Neural cell (in vitro differentiated cells): Measurements from ENCODE around the gene UCKL1. TPM values are rescaled to one million over a fixed set of nuclear protein-coding genes. Genes with fewer than 3 reads are reported as not detected.

Source experiments
- H2AFZ ChIP-seq: fragments of 200-600, 300-800 bp; sonication (generic), shearing (Covaris generic); 2 replicates; pipeline ENCODE4 v1.6.0; 2014; ENCODE audit warnings: low read depth, mild to moderate bottlenecking, antibody characterized with exemption, low read length, moderate library complexity
- H3F3A ChIP-seq: fragments of 200-600 bp; shearing (Covaris generic); 2 replicates; pipeline ENCODE4 v1.6.1; 2016; ENCODE audit warnings: mild to moderate bottlenecking, moderate library complexity, mixed read lengths, antibody characterized with exemption, low read length; ENCODE audit not compliant: insufficient read depth, poor library complexity, severe bottlenecking
- H3K27ac ChIP-seq: fragments of 200-600, 300-800 bp; sonication (generic), shearing (Covaris generic); 2 replicates; pipeline ENCODE4 v1.5.1; 2014; ENCODE audit warnings: mild to moderate bottlenecking, low read length, moderate library complexity
- H3K27me3 ChIP-seq: fragments of 300-800, 200-600 bp; sonication (generic), shearing (Covaris generic); 2 replicates; pipeline ENCODE4 v1.6.0; 2014; ENCODE audit warnings: mild to moderate bottlenecking, low read depth, low read length, moderate library complexity; ENCODE audit not compliant: insufficient read depth
- H3K36me3 ChIP-seq: fragments of 300-800, 200-600 bp; sonication (generic), shearing (Covaris generic); 2 replicates; pipeline ENCODE4 v1.5.1; 2014; ENCODE audit warnings: mild to moderate bottlenecking, antibody characterized with exemption, low read length, moderate library complexity; ENCODE audit not compliant: insufficient read depth
- H3K4me2 ChIP-seq: fragments of 300-800, 200-600 bp; sonication (generic), shearing (Covaris generic); 2 replicates; pipeline ENCODE4 v1.6.0; 2014; ENCODE audit warnings: mild to moderate bottlenecking, low read length
- H3K4me3 ChIP-seq: fragments of 300-800, 200-600 bp; sonication (generic), shearing (Covaris generic); 2 replicates; pipeline ENCODE4 v1.5.1; 2014; ENCODE audit warnings: mild to moderate bottlenecking, low read length, moderate library complexity
- H3K79me2 ChIP-seq: fragments of 200-600 bp; shearing (Covaris generic); replicated peaks from 2 replicates; pipeline ENCODE4 v1.6.0; 2014; ENCODE audit warnings: mild to moderate bottlenecking, low read length, moderate library complexity; ENCODE audit not compliant: insufficient read depth
- H3K9ac ChIP-seq: fragments of 300-800, 200-600 bp; sonication (generic), shearing (Covaris generic); 2 replicates; pipeline ENCODE4 v1.6.1; 2016; ENCODE audit warnings: mild to moderate bottlenecking, low read length, mixed read lengths
- H3K9me2 ChIP-seq: fragments of 200-600 bp; shearing (Covaris generic); 2 replicates; pipeline ENCODE4 v1.6.1; 2016; ENCODE audit warnings: mild to moderate bottlenecking, low read length, mixed read lengths; ENCODE audit not compliant: insufficient read depth
- H3K9me3 ChIP-seq: fragments of 200-600, 300-800 bp; sonication (generic), shearing (Covaris generic); 2 replicates; pipeline ENCODE4 v1.6.1; 2016; ENCODE audit warnings: mild to moderate bottlenecking, mixed run types, low read length, moderate library complexity, mixed read lengths
- H4K20me1 ChIP-seq: fragments of 200-600 bp; shearing (Covaris generic); 2 replicates; pipeline ENCODE4 v1.6.1; 2016; ENCODE audit warnings: mild to moderate bottlenecking, mixed run types; ENCODE audit not compliant: insufficient read depth
- EP300 ChIP-seq: fragments of 450-650 bp; conservative IDR thresholded peaks from 2 replicates; pipeline ENCODE4 v1.6.1; 2014; ENCODE audit warnings: antibody characterized with exemption, mild to moderate bottlenecking, moderate library complexity; ENCODE audit not compliant: poor library complexity, severe bottlenecking
- EZH2 ChIP-seq: fragments of 200-600, 300-800 bp; shearing (Covaris generic), sonication (generic); IDR thresholded peaks from 2 replicates; pipeline ENCODE4 v1.6.1; 2014; ENCODE audit warnings: antibody characterized with exemption, low read length, borderline replicate concordance, mild to moderate bottlenecking; ENCODE audit not compliant: insufficient read depth, poor library complexity, severe bottlenecking
- MXI1 ChIP-seq: fragments of 450-650 bp; conservative IDR thresholded peaks from 2 replicates; pipeline ENCODE4 v1.6.1; 2014; ENCODE audit warnings: antibody characterized with exemption, mild to moderate bottlenecking; ENCODE audit not compliant: poor library complexity, severe bottlenecking
- POLR2AphosphoS5 ChIP-seq: IDR thresholded peaks from 2 replicates; pipeline ENCODE4 v1.6.1; 2012
- RAD21 ChIP-seq: fragments of 450-650 bp; conservative IDR thresholded peaks from 2 replicates; pipeline ENCODE4 v1.6.1; 2014; ENCODE audit warnings: antibody characterized with exemption, mild to moderate bottlenecking, moderate library complexity
- SMC3 ChIP-seq: fragments of 450-650 bp; conservative IDR thresholded peaks from 2 replicates; pipeline ENCODE4 v1.6.1; 2014; ENCODE audit warnings: antibody characterized with exemption, mild to moderate bottlenecking, moderate library complexity; ENCODE audit not compliant: poor library complexity
- TAF1 ChIP-seq: IDR thresholded peaks from 2 replicates; pipeline ENCODE4 v1.6.1; 2012; ENCODE audit warnings: low read depth
- polyA plus RNA-seq: library from polyadenylated mRNA; depleted of rRNA; stranded (reverse); fragments of >200 nt; gene quantifications from 2 replicates; pipeline ENCODE4 v1.2.3, GENCODE V29; 2014
- TF ChIP-seq, protein P1 (sequence below): fragments of 450-650 bp; IDR thresholded peaks from 2 replicates; pipeline ENCODE4 v1.5.1; 2014; ENCODE audit warnings: antibody characterized with exemption, mild to moderate bottlenecking, moderate library complexity; ENCODE audit not compliant: poor library complexity, severe bottlenecking
- TF ChIP-seq, protein P2 (sequence below): IDR thresholded peaks from 2 replicates; pipeline ENCODE4 v1.6.1; 2012; ENCODE audit warnings: borderline replicate concordance

Gene UCKL1
- polyA plus RNA-seq, 1 donor from 2014 or later: 58.9 TPM

DNA sequence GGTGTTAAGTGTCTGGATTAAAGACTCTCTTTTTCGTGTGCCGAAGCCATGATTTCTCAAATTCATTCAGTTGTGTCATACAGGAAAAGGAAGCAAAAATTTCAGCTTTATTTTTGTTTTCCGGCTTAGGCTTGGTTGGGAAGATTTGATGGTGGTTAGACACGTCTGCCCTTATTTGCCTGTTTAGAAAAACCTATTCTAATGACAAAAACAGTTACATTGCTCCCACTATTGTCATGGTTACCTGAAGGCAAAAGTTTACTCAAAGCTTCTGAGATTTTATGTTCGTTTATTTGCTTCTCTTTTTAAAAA is 60.3 kb downstream of the UCKL1 start:
- Histone ChIP-seq H3K9me2 (no peaks in the 10 kb centered on the region), H2AFZ (no peak overlapping the region), H4K20me1 (peaks cover 19% of the 10 kb centered on the region), H3K27me3 (no peaks in the 10 kb centered on the region), H3K79me2 (peaks cover 41% of the 10 kb centered on the region), H3K36me3 (no peaks in the 10 kb centered on the region), H3K4me2 (peak overlapping the region; percentile 93), H3K27ac (peak overlapping the region; percentile 39), H3K9ac (peak overlapping the region; percentile 73), H3K4me3 (peak overlapping the region; percentile 70), H3K9me3 (no peaks in the 10 kb centered on the region), H3F3A (no peaks in the 10 kb centered on the region)
- TF ChIP-seq POLR2AphosphoS5 (no peak), EP300 (no peak), MXI1 (no peak), EZH2 (no peak), TAF1 (no peak)
- TF ChIP-seq, protein P1, sequence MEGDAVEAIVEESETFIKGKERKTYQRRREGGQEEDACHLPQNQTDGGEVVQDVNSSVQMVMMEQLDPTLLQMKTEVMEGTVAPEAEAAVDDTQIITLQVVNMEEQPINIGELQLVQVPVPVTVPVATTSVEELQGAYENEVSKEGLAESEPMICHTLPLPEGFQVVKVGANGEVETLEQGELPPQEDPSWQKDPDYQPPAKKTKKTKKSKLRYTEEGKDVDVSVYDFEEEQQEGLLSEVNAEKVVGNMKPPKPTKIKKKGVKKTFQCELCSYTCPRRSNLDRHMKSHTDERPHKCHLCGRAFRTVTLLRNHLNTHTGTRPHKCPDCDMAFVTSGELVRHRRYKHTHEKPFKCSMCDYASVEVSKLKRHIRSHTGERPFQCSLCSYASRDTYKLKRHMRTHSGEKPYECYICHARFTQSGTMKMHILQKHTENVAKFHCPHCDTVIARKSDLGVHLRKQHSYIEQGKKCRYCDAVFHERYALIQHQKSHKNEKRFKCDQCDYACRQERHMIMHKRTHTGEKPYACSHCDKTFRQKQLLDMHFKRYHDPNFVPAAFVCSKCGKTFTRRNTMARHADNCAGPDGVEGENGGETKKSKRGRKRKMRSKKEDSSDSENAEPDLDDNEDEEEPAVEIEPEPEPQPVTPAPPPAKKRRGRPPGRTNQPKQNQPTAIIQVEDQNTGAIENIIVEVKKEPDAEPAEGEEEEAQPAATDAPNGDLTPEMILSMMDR: no peak

DNA sequence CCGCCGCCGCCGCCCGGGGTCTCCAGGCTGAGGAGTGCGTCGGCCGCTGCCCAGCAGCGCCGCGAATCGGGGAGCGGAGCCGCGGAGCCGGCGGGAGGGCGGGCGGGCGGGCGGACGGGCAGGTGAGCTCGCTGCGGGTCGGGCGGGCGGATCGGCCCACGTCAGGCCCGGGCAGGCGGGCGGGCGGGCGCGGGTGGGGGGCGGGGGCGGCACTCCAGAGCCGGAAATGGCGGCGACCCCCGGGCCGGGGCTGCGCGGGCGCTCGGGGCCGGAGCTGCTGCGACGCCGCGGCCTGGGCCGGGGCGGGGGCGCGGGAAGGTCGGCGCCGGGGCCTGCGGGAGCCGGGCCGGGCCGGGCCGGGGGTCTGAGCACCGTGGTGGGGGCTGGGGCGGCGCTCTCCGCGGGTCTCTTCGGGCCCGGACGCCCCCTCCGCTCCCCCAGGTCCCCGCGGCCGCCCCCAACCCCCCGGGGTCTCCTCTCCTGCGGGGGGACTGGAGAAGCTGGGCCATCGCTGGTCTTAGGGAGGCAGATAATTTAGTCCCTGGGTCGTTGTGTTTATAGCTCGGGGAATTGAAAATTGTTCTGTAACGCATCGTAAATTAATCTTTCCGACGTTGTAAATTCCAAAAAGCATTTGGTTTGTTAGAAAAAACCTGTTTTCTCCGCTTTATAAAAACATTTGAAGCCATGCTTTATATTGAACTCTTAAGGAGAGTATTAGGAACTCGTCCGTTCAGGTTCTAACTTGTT is 60.8 kb downstream of the UCKL1 start:
- H4K20me1 ChIP-seq: peaks cover 19% of the 10 kb centered on the region

DNA sequence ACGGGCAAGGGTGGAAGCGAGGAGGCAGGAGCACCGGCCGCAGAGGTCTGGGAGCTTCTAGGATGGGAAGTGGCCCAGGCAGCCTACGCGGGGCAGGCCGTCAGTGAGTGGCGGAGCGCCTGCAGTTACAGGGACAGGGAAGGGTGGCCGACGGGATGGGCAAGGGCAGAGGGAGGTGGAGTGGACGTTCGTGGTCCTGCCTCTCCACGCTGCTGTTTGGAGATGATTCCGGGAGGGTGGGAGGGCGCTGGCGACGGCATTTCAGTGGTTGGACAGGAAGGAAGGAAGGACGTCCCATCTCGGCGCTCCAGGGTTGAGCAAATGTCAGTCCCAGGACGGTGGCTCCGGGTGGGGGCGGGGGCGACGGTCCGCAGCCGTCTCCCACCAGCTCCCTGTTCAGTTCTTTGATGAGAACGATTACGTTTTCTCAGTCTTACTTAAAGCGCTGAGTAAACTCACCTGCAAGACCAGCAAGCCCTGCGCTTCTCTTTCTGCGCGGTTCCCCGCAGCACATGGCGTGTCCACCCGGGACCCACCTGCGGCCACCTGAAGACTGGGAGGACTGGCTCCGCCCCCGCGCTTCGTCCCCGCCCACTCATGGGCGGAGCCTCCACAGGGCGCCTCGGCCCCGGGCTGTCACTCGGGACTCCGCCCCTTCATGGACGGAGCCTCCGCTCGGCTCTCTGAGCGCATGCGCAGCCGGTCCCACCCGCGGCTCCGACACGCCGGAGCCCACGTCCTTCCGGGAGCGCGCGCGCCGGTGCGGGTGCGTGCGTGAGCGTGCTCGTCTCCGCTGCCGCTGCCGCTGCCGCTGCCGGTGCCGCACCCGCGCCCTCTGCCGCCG is 61.6 kb downstream of the UCKL1 start, which contains the start of gene DNAJC5:
DNAJC5 (plus strand) TSS at position 769 of the 844 bp plus-strand sequence. CDS start 33,220 bp downstream, outside the sequence.
- H3K36me3 ChIP-seq: no peaks in the 10 kb centered on the region

More for the DNA sequence above, 60.8 kb downstream of the UCKL1 start:
- Histone ChIP-seq H3K27ac (peak overlapping the region; percentile 39), H3K4me2 (peak overlapping the region; percentile 93), H3K9me2 (no peaks in the 10 kb centered on the region), H3K27me3 (no peaks in the 10 kb centered on the region), H3F3A (no peaks in the 10 kb centered on the region), H3K4me3 (peak overlapping the region; percentile 70), H2AFZ (no peak overlapping the region), H3K9me3 (no peaks in the 10 kb centered on the region), H3K36me3 (no peaks in the 10 kb centered on the region), H3K79me2 (peaks cover 41% of the 10 kb centered on the region), H3K9ac (peak overlapping the region; percentile 73)
- TF ChIP-seq MXI1 (peak; percentile 11), EZH2 (no peak), RAD21 (no peak), EP300 (no peak), SMC3 (no peak), TAF1 (no peak)

More for the DNA sequence above, 61.6 kb downstream of the UCKL1 start, which contains the start of gene DNAJC5:
- Histone ChIP-seq H3K27me3 (no peaks in the 10 kb centered on the region), H3K9ac (peak within 1 kb of the TSS; percentile 73), H3K9me2 (no peaks in the 10 kb centered on the region), H3K27ac (peak within 1 kb of the TSS; percentile 39), H3K4me2 (peak within 1 kb of the TSS; percentile 93), H3K4me3 (peak within 1 kb of the TSS; percentile 88), H3K9me3 (no peaks in the 10 kb centered on the region), H3F3A (no peaks in the 10 kb centered on the region), H3K79me2 (peaks cover 36% of the 10 kb centered on the region), H4K20me1 (peaks cover 19% of the 10 kb centered on the region), H2AFZ (peak within 1 kb of the TSS; percentile 65)
- TF ChIP-seq TAF1: peak; percentile 51
- peak; percentile 29 for TF ChIP-seq SMC3
- TF ChIP-seq EP300: peak; percentile 73
- TF ChIP-seq MXI1: peak; percentile 93
- TF ChIP-seq, protein P2, sequence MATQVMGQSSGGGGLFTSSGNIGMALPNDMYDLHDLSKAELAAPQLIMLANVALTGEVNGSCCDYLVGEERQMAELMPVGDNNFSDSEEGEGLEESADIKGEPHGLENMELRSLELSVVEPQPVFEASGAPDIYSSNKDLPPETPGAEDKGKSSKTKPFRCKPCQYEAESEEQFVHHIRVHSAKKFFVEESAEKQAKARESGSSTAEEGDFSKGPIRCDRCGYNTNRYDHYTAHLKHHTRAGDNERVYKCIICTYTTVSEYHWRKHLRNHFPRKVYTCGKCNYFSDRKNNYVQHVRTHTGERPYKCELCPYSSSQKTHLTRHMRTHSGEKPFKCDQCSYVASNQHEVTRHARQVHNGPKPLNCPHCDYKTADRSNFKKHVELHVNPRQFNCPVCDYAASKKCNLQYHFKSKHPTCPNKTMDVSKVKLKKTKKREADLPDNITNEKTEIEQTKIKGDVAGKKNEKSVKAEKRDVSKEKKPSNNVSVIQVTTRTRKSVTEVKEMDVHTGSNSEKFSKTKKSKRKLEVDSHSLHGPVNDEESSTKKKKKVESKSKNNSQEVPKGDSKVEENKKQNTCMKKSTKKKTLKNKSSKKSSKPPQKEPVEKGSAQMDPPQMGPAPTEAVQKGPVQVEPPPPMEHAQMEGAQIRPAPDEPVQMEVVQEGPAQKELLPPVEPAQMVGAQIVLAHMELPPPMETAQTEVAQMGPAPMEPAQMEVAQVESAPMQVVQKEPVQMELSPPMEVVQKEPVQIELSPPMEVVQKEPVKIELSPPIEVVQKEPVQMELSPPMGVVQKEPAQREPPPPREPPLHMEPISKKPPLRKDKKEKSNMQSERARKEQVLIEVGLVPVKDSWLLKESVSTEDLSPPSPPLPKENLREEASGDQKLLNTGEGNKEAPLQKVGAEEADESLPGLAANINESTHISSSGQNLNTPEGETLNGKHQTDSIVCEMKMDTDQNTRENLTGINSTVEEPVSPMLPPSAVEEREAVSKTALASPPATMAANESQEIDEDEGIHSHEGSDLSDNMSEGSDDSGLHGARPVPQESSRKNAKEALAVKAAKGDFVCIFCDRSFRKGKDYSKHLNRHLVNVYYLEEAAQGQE: no peak
- TF ChIP-seq, protein P1: no peak
- no peak for TF ChIP-seq RAD21
- TF ChIP-seq EZH2: no peak
- peak; percentile 73 for TF ChIP-seq POLR2AphosphoS5
